Colonic mucosa (tissue), 4 donors: Measurements from ENCODE around the gene TRAPPC5. TPM values are rescaled to one million over a fixed set of nuclear protein-coding genes. Genes with fewer than 3 reads are reported as not detected.

Experiments used
- DNase-seq: peaks from one replicate; pipeline ENCODE4 v3.0.0-alpha.2; 2020
- H3K27ac ChIP-seq: fragments of 200-600 bp; one replicate; pipeline ENCODE4 v1.8.0; 2021
- H3K27me3 ChIP-seq: fragments of 200-600 bp; one replicate; pipeline ENCODE4 v1.8.0; 2021
- H3K36me3 ChIP-seq: fragments of 200-600 bp; one replicate; pipeline ENCODE4 v1.8.0; 2021
- H3K4me1 ChIP-seq: fragments of 200-600 bp; one replicate; pipeline ENCODE4 v1.8.0; 2021; ENCODE audit warnings: mild to moderate bottlenecking
- H3K4me3 ChIP-seq: fragments of 200-600 bp; one replicate; pipeline ENCODE4 v1.8.0; 2021
- H3K9ac ChIP-seq, 2 donors: one replicate each; pipeline ENCODE4 v1.7.0; 2013; ENCODE audit warnings: control low read depth in 2 of 2, low read depth in 2 of 2, low read length in 2 of 2
- H3K9me3 ChIP-seq: fragments of 200-600 bp; one replicate; pipeline ENCODE4 v1.8.0; 2021
- CTCF ChIP-seq: fragments of 200-600 bp; IDR thresholded peaks from one replicate; pipeline ENCODE4 v1.8.0; 2022; ENCODE audit warnings: antibody characterized with exemption, mild to moderate bottlenecking
- intact Hi-C: fragments of 100-400 bp; cut with DNase I; formaldehyde crosslinking; loops from one replicate; pipeline ENCODE4 v1.14.1; 2022
- total RNA-seq, 2 donors: library from RNA; stranded (reverse); fragmentation: NEBNext Ultra II Directional in 1 of 2; extraction: Animal tissue kit (Norgen Biotek cat#: 25700) in 1 of 2; gene quantifications; one replicate each; pipeline ENCODE4 v1.2.1, GENCODE V29; 2021
- donor health status: healthy.
- donor health status: DM: no; HTN: no; CAD: no.
- donor health status: DM: no; HTN: no; CAD: no.

The TRAPPC5 gene
- 100 to 1,000 TPM; 107 to 139 TPM for total RNA-seq

GRCh38 chr19:7680606-7681339, at the start of gene TRAPPC5:
TSS of gene TRAPPC5 (plus strand) at chr19:7680833. CDS start at chr19:7682254, 1,421 bp downstream.
- peak within 1 kb of the TSS; percentile 90 to 99 for H3K9ac ChIP-seq
- TF ChIP-seq CTCF: peak; percentile 95
- H3K9me3 ChIP-seq: no peaks in the 10 kb centered on the region
- no peaks in the 10 kb centered on the region for H3K36me3 ChIP-seq
- intact Hi-C loops: loop anchor here (2.0 kb wide), 1 partner anchor 112 kb away; no protein-coding TSS in a partner anchor
- peak within 1 kb of the TSS; percentile 83 for H3K4me3 ChIP-seq
- H3K4me1 ChIP-seq: no peaks in the 10 kb centered on the region
- H3K27me3 ChIP-seq: no peaks in the 10 kb centered on the region
- peak within 1 kb of the TSS; percentile 82 for H3K27ac ChIP-seq
- peak; percentile 87 for DNase-seq

GRCh38 chr19:7631577-7631976, 49.1 kb upstream of the TRAPPC5 start:
- no peak for TF ChIP-seq CTCF
- Histone ChIP-seq H3K9ac (no peak overlapping the region), H3K36me3 (no peaks in the 10 kb centered on the region), H3K9me3 (no peaks in the 10 kb centered on the region), H3K27ac (no peak overlapping the region), H3K4me1 (peaks cover 16% of the 10 kb centered on the region), H3K27me3 (no peaks in the 10 kb centered on the region), H3K4me3 (no peak overlapping the region)
- DNase-seq: no peak
- intact Hi-C loops: no loop called here

DNA sequence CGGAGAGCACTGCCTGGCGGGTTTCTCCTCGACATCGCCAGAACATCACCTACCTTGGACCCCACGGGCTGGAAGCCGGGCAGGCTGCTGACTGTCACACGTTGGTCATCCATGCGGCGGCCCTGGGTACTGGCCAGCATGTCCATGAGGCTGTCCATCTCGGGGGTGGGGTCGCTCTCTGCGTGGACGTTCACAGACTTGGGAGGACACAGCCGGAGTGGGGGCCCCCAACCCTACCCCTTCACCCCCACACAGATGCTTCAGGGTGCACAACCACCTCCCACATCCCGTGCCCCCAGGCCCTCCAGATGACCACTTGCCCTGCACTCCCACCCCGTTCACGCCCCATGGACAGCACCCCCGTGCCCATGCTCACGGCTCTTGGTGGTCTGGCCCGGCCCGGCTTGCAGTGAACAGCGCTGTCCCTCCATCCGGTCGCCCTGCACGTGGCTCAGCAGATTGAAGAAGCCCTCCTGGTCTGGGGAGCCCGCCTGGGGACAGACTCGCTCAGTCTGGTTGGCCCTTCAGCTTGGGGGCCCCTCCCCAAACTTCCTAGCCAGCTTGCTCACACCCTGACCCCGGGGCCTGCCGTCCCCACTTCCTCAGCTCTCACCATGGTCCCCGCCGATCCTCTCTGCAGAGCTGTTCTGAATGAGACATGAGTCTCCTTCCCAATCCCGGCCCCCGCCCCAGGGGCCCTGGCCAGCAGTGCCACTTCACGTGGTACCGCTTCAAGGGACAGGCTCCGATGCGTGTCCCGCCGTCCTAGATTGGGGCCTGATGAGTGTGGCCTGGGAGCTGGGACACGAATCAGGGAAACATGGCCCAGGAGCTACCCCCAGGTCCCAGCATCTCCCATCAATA, 48.1 kb upstream of the TRAPPC5 start:
- H3K9me3 ChIP-seq: no peaks in the 10 kb centered on the region
- H3K36me3 ChIP-seq: no peaks in the 10 kb centered on the region
- intact Hi-C loops: no loop called here
- no peak overlapping the region for H3K27ac ChIP-seq
- no peak for TF ChIP-seq CTCF
- no peak overlapping the region for H3K9ac ChIP-seq
- no peak overlapping the region for H3K4me3 ChIP-seq
- H3K27me3 ChIP-seq: no peaks in the 10 kb centered on the region
- DNase-seq: no peak
- H3K4me1 ChIP-seq: peaks cover 16% of the 10 kb centered on the region

DNA sequence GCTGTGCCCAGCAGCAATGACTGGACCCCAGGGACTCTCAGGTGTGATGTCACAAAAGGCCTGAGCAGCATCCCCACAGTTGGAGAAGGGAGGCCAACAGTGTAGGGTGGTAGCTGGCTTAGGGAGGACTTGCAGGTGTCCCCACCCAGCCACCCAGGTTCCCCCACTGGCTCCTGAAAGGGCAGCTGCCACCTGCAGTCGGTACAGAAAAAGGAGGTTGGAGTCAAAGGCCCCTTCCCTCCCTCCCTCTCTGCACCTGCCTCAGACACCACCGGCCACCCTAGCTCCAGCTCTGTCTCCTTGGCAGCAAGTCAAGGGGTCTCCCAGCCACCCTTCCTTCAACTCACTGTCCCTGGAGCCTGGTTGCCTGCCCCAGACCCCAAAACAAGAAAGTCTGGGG, 46.9 kb upstream of the TRAPPC5 start, which contains the start of gene PCP2:
TSS of gene PCP2 (minus strand) at position 22 of the 400 bp plus-strand sequence. CDS start 262 bp downstream, outside the sequence.
- intact Hi-C loops: no loop called here
- H3K9ac ChIP-seq: no peak within 1 kb of the TSS
- no peaks in the 10 kb centered on the region for H3K27me3 ChIP-seq
- H3K4me3 ChIP-seq: no peak within 1 kb of the TSS
- H3K9me3 ChIP-seq: no peaks in the 10 kb centered on the region
- no peaks in the 10 kb centered on the region for H3K36me3 ChIP-seq
- no peak within 1 kb of the TSS for H3K27ac ChIP-seq
- TF ChIP-seq CTCF: no peak
- H3K4me1 ChIP-seq: peaks cover 10% of the 10 kb centered on the region
- DNase-seq: no peak

- no peaks in the 10 kb centered on the region for H3K9me3 ChIP-seq
- intact Hi-C loops: no loop called here
- H3K27ac ChIP-seq: no peak overlapping the region
- no peak for TF ChIP-seq CTCF
- no peak for DNase-seq
- no peak overlapping the region for H3K9ac ChIP-seq
- H3K4me1 ChIP-seq: peaks cover 3% of the 10 kb centered on the region
- H3K4me3 ChIP-seq: no peak overlapping the region
- H3K27me3 ChIP-seq: no peaks in the 10 kb centered on the region
- no peaks in the 10 kb centered on the region for H3K36me3 ChIP-seq
Observed at GRCh38 chr19:7635670-7636069, 45.0 kb upstream of the TRAPPC5 start.
